B cell (primary cell): Measurements from ENCODE around the gene PCDHGA8. TPM values are rescaled to one million over a fixed set of nuclear protein-coding genes. Genes with fewer than 3 reads are reported as not detected.

Experiments used
- ATAC-seq: fragments of 200-7000 bp; cut with Tn5 transposase; one replicate; pipeline ENCODE4 v1.10.0; 2021; ENCODE audit warnings: low read depth, mild to moderate bottlenecking, moderate number of reproducible peaks, moderate library complexity
- CTCF ChIA-PET: fragments of 350-600 bp; sonication (Branson Sonifier 250); formaldehyde crosslinking; loops from one replicate; lab custom pipeline; 2021; ENCODE audit warnings: antibody characterized with exemption, inconsistent platforms; lab: Charles Lee
- POLR2A ChIA-PET: fragments of 350-600 bp; sonication (Branson Sonifier 250); formaldehyde crosslinking; loops from one replicate; lab custom pipeline; 2021; ENCODE audit warnings: antibody characterized with exemption; lab: Charles Lee
- DNase-seq: peaks from one replicate; pipeline ENCODE4 v3.0.0; 2013
- H2AFZ ChIP-seq: 2 replicates; pipeline ENCODE4 v1.6.1; 2012; ENCODE audit warnings: mild to moderate bottlenecking, low read depth, low read length; ENCODE audit not compliant: insufficient read depth, poor library complexity, severe bottlenecking
- H3K27ac ChIP-seq, 2 donors: 1 replicate in 1 of 2; 2 replicates in 1 of 2; pipeline ENCODE4 v1.5.1; 2012 to 2013; ENCODE audit warnings: low read length in 2 of 2, mild to moderate bottlenecking in 2 of 2, moderate library complexity in 1 of 2
- H3K27me3 ChIP-seq, 4 experiments: fragments of 200-600 bp in 1 of 4; sonication (generic) in 1 of 4; replicated peaks in 1 of 4; 1 replicate in 2 of 4; 2 replicates in 2 of 4; pipeline versions ENCODE4 v1.6.1 to v1.7.0; 2013 to 2016; ENCODE audit warnings: low read length in 3 of 4, mild to moderate bottlenecking in 2 of 4, mixed read lengths in 1 of 4, moderate library complexity in 1 of 4; ENCODE audit not compliant: insufficient read depth in 4 of 4, control insufficient read depth in 3 of 4; ENCODE audit errors: control extremely low read depth in 1 of 4
- H3K36me3 ChIP-seq, 2 experiments: replicated peaks in 1 of 2; 1 replicate in 1 of 2; 2 replicates in 1 of 2; pipeline versions ENCODE4 v1.6.1 to v1.7.1; 2013; ENCODE audit warnings: low read length in 1 of 2; ENCODE audit not compliant: insufficient read depth in 2 of 2, control insufficient read depth in 1 of 2; ENCODE audit errors: control extremely low read depth in 1 of 2, extremely low read depth in 1 of 2
- H3K4me1 ChIP-seq, 2 donors: fragments of 200-600 bp in 1 of 2; sonication (generic) in 1 of 2; 1 replicate in 1 of 2; 2 replicates in 1 of 2; pipeline versions ENCODE4 v1.5.1 to v1.6.1; 2013 to 2017; ENCODE audit warnings: low read length in 2 of 2; ENCODE audit not compliant: control insufficient read depth in 2 of 2, insufficient read depth in 2 of 2
- H3K4me2 ChIP-seq: replicated peaks from 2 replicates; pipeline ENCODE3; 2012; ENCODE audit warnings: mild to moderate bottlenecking, low read depth, low read length; ENCODE audit not compliant: poor library complexity, severe bottlenecking
- H3K4me3 ChIP-seq, 5 experiments: fragments of 200-600 bp in 1 of 5; sonication (generic) in 1 of 5; 1 replicate in 3 of 5; 2 replicates in 2 of 5; pipeline versions ENCODE4 v1.5.1 to v1.7.0; 2011 to 2016; ENCODE audit warnings: low read length in 4 of 5, mild to moderate bottlenecking in 4 of 5, low read depth in 2 of 5, control low read depth in 1 of 5, moderate library complexity in 1 of 5; ENCODE audit not compliant: insufficient read depth in 1 of 5; ENCODE audit errors: control extremely low read depth in 1 of 5, extremely low read depth in 1 of 5
- H3K79me2 ChIP-seq: fragments of 200-600 bp; sonication (generic); one replicate; pipeline ENCODE4 v1.6.0; 2016; ENCODE audit warnings: low read length; ENCODE audit not compliant: control insufficient read depth, insufficient read depth
- H3K9ac ChIP-seq: fragments of 200-600 bp; sonication (generic); 2 replicates; pipeline ENCODE4 v1.6.1; 2017; ENCODE audit warnings: mild to moderate bottlenecking, low read length, moderate library complexity
- H3K9me3 ChIP-seq, 3 donors: one replicate each; pipeline versions ENCODE4 v1.6.1 to v1.7.1; 2013; ENCODE audit warnings: low read length in 2 of 3; ENCODE audit not compliant: control insufficient read depth in 2 of 3, insufficient read depth in 1 of 3; ENCODE audit errors: control extremely low read depth in 1 of 3
- H4K20me1 ChIP-seq: 2 replicates; pipeline ENCODE4 v1.6.0; 2012; ENCODE audit warnings: mild to moderate bottlenecking, low read length; ENCODE audit not compliant: insufficient read depth, control insufficient read depth, poor library complexity, severe bottlenecking
- H3K27ac Mint-ChIP-seq: one replicate; pipeline ENCODE4 v1.8.0; 2021; ENCODE audit warnings: mixed read lengths
- H3K27me3 Mint-ChIP-seq: one replicate; pipeline ENCODE4 v1.8.0; 2021; ENCODE audit warnings: mixed read lengths
- H3K4me1 Mint-ChIP-seq: one replicate; pipeline ENCODE4 v1.8.0; 2021; ENCODE audit warnings: mixed read lengths
- H3K4me3 Mint-ChIP-seq: one replicate; pipeline ENCODE4 v1.8.0; 2021; ENCODE audit warnings: mixed read lengths
- H3K9me3 Mint-ChIP-seq: one replicate; pipeline ENCODE4 v1.8.0; 2022; ENCODE audit warnings: mixed read lengths; ENCODE audit not compliant: insufficient read depth
- CTCF ChIP-seq: fragments of 200-600 bp; IDR thresholded peaks from one replicate; pipeline ENCODE4 v1.8.0; 2022; ENCODE audit warnings: antibody characterized with exemption, mild to moderate bottlenecking
- EZH2 ChIP-seq: IDR thresholded peaks from 2 replicates; pipeline ENCODE4 v1.6.1; 2012; ENCODE audit warnings: borderline replicate concordance, low read depth, mild to moderate bottlenecking, moderate library complexity, low read length; ENCODE audit not compliant: insufficient read depth, poor library complexity, severe bottlenecking
- WGBS: methylation state at CpG from one replicate; pipeline ENCODE4 v1.1.5; 2013; ENCODE audit warnings: missing lambda C conversion rate; ENCODE audit not compliant: insufficient coverage; 5-methylcytosine and 5-hydroxymethylcytosine counted together
- intact Hi-C: fragments of 100-400 bp; cut with micrococcal nuclease; formaldehyde crosslinking; loops from one replicate; pipeline ENCODE4 v1.10.0; 2022
- polyA plus RNA-seq: library from polyadenylated mRNA; depleted of rRNA; stranded (reverse); fragments of >200 nt; gene quantifications from 2 replicates; pipeline ENCODE4 v1.2.3, GENCODE V29; 2012
- total RNA-seq, 2 donors: library from RNA; stranded (reverse); fragments of 120-200 nt in 1 of 2; gene quantifications; 1 replicate in 1 of 2; 2 replicates in 1 of 2; pipeline versions ENCODE4 v1.2.3 to v1.2.4, GENCODE V29; 2013 to 2022

The PCDHGA8 gene
- total and polyA plus RNA-seq, 2 donors (not counting 1 experiment from before 2014, with no cell fraction given): 0.21 to 1.2 TPM

GRCh38 chr5:141356133-141356532, 36.3 kb upstream of the PCDHGA8 start:
- H3K4me1 ChIP-seq: no peaks in the 10 kb centered on the region
- Mint-ChIP-seq H3K4me3 (no peak overlapping the region), H3K9me3 (peaks cover 9% of the 10 kb centered on the region), H3K27me3 (peaks cover 55% of the 10 kb centered on the region), H3K27ac (no peak overlapping the region), H3K4me1 (peaks cover 2% of the 10 kb centered on the region)
- DNase-seq (no peak), ATAC-seq (no peak)
- CTCF ChIA-PET: interaction anchor here (1.6 kb wide), 1 partner anchor 201 kb away, joined by 4 read pairs; no protein-coding TSS in a partner anchor
- no peaks in the 10 kb centered on the region for H3K36me3 ChIP-seq
- H3K4me2 ChIP-seq: no peak overlapping the region
- TF ChIP-seq EZH2 (no peak), CTCF (no peak)
- no peak overlapping the region for H3K4me3 ChIP-seq
- H3K79me2 ChIP-seq: no peaks in the 10 kb centered on the region
- peaks cover 4 to 49% (median 30%) of the 10 kb centered on the region in 3 donors for H3K9me3 ChIP-seq
- no peaks in the 10 kb centered on the region for H4K20me1 ChIP-seq
- POLR2A ChIA-PET: no interaction called here
- intact Hi-C loops: no loop called here
- WGBS: 47% methylated on average over 2 of the region's 5 CpGs
- no peak overlapping the region for H2AFZ ChIP-seq
- H3K27ac ChIP-seq: no peak overlapping the region
- H3K9ac ChIP-seq: no peak overlapping the region
- peaks cover 0 to 58% (median 32%) of the 10 kb centered on the region in 4 experiments for H3K27me3 ChIP-seq

DNA sequence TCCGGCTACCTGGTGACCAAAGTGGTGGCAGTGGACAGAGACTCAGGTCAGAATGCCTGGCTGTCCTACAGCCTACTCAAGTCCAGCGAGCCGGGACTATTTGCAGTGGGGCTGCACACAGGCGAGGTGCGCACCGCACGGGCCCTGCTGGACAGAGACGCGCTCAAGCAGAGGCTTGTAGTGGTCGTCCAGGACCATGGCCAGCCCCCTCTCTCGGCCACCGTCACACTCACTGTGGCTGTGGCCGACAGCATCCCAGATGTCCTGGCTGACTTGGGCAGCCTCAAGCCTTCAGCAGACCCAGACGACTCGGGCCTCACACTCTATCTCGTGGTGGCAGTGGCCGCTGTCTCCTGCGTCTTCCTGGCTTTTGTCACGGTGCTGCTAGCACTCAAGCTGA, 35.5 kb upstream of the PCDHGA8 start:
- Mint-ChIP-seq H3K4me1 (peaks cover 2% of the 10 kb centered on the region), H3K27ac (no peak overlapping the region), H3K4me3 (no peak overlapping the region), H3K9me3 (peaks cover 9% of the 10 kb centered on the region), H3K27me3 (peaks cover 55% of the 10 kb centered on the region)
- no peaks in the 10 kb centered on the region for H4K20me1 ChIP-seq
- H3K9me3 ChIP-seq: peaks cover 4 to 50% (median 28%) of the 10 kb centered on the region in 3 donors
- 54% methylated on average over 19 of the region's 19 CpGs for WGBS
- H3K9ac ChIP-seq: no peak overlapping the region
- no peaks in the 10 kb centered on the region for H3K36me3 ChIP-seq
- no peak for TF ChIP-seq CTCF
- TF ChIP-seq EZH2: no peak
- CTCF ChIA-PET: no interaction called here
- intact Hi-C loops: no loop called here
- no peaks in the 10 kb centered on the region for H3K79me2 ChIP-seq
- no peak overlapping the region for H3K4me3 ChIP-seq
- no peak for DNase-seq
- peaks cover 0 to 57% (median 30%) of the 10 kb centered on the region in 4 experiments for H3K27me3 ChIP-seq
- no peak overlapping the region for H3K4me2 ChIP-seq
- POLR2A ChIA-PET: no interaction called here
- no peak overlapping the region for H2AFZ ChIP-seq
- no peaks in the 10 kb centered on the region for H3K4me1 ChIP-seq
- no peak for ATAC-seq
- no peak overlapping the region for H3K27ac ChIP-seq
